SK-N-SH (cell line): Measurements from ENCODE around the gene MGAT5.

ENCODE experiments used
- CTCF ChIP-seq: fragments of 200-600 bp; sonication (generic); IDR thresholded peaks from 2 replicates; pipeline ENCODE4 v1.6.1; 2017; ENCODE audit warnings: antibody characterized with exemption, mild to moderate bottlenecking, moderate library complexity
- EP300 ChIP-seq, 2 experiments: IDR thresholded peaks; 2 replicates each; pipeline versions ENCODE4 v1.4.0 to v1.6.1; 2012; ENCODE audit warnings: borderline replicate concordance in 1 of 2, low read depth in 1 of 2, low read length in 1 of 2
- MEF2A ChIP-seq: IDR thresholded peaks from 2 replicates; pipeline ENCODE4 v1.4.0; 2012; ENCODE audit warnings: low read depth, borderline replicate concordance
- MXI1 ChIP-seq: IDR thresholded peaks from 2 replicates; pipeline ENCODE4 v1.6.1; 2012; ENCODE audit warnings: mild to moderate bottlenecking, low read depth, low read length, improper control_type of control experiment
- PBX3 ChIP-seq: IDR thresholded peaks from 2 replicates; pipeline ENCODE4; 2012
- RAD21 ChIP-seq: IDR thresholded peaks from 2 replicates; pipeline ENCODE4 v1.6.1; 2012; ENCODE audit warnings: mild to moderate bottlenecking, low read length
- REST ChIP-seq: IDR thresholded peaks from 2 replicates; pipeline ENCODE4 v1.6.1; 2012; ENCODE audit warnings: mild to moderate bottlenecking, low read depth, low read length, moderate library complexity
- RXRA ChIP-seq: IDR thresholded peaks from 2 replicates; pipeline ENCODE4 v1.4.0; 2012; ENCODE audit warnings: low read depth, mild to moderate bottlenecking, borderline replicate concordance
- SIN3A ChIP-seq: IDR thresholded peaks from 2 replicates; pipeline ENCODE4 v1.6.1; 2012; ENCODE audit warnings: low read depth, mild to moderate bottlenecking, low read length, moderate library complexity, borderline replicate concordance
- TAF1 ChIP-seq: IDR thresholded peaks from 2 replicates; pipeline ENCODE4 v1.6.1; 2012; ENCODE audit warnings: low read depth, mild to moderate bottlenecking, low read length, moderate library complexity, borderline replicate concordance
- YY1 ChIP-seq: IDR thresholded peaks from 2 replicates; pipeline ENCODE4 v1.4.0; 2012; ENCODE audit warnings: low read depth, mild to moderate bottlenecking
- ZBTB33 ChIP-seq: IDR thresholded peaks from 2 replicates; pipeline ENCODE4 v1.4.0; 2012; ENCODE audit warnings: low read depth, borderline replicate concordance

- no peak for TF ChIP-seq CTCF
- TF ChIP-seq REST = no peak
- TF ChIP-seq RAD21 = no peak
- no peak for TF ChIP-seq TAF1
- TF ChIP-seq YY1 = no peak
- no peak for TF ChIP-seq RXRA
- TF ChIP-seq MXI1 = no peak
- no peak; a peak in 1 of 4 replicates for TF ChIP-seq EP300 (IDR thresholded peaks at IDR 0.05; ENCODE audit: borderline replicate concordance in 1 of 2, low read depth in 1 of 2, low read length in 1 of 2)
- TF ChIP-seq MEF2A = no peak
- no peak for TF ChIP-seq ZBTB33
- TF ChIP-seq SIN3A = no peak
- TF ChIP-seq PBX3 = no peak
Measured at GRCh38 chr2:134401789-134402188, 147.9 kb downstream of the MGAT5 start.
